Measurements from ENCODE around the gene USF2.

The USF2 gene

GRCh38 chr19:35321291-35321690, 52.5 kb downstream of the USF2 start:
- no peak overlapping the region for H3K4me3 Mint-ChIP-seq
- ATAC-seq: no peak
- DNase-seq (ENCODE audit: low spot score in 2 of 2): no peak
- peaks cover 3% of the 10 kb centered on the region for H3K9me3 Mint-ChIP-seq
- H3K27ac Mint-ChIP-seq: no peak overlapping the region
- H3K36me3 Mint-ChIP-seq: peaks cover 4% of the 10 kb centered on the region
- peaks cover 9% of the 10 kb centered on the region for H3K4me1 Mint-ChIP-seq

GRCh38 chr19:35322014-35322413, 53.3 kb downstream of the USF2 start:
- Mint-ChIP-seq H3K27ac (no peak overlapping the region), H3K4me3 (no peak overlapping the region), H3K36me3 (peaks cover 4% of the 10 kb centered on the region), H3K4me1 (peaks cover 9% of the 10 kb centered on the region), H3K9me3 (peaks cover 3% of the 10 kb centered on the region)
- DNase-seq (ENCODE audit: low spot score in 2 of 2) (no peak), ATAC-seq (no peak)

GRCh38 chr19:35327642-35328041, 58.9 kb downstream of the USF2 start:
- H3K4me1 Mint-ChIP-seq: peaks cover 10% of the 10 kb centered on the region

GRCh38 chr19:35328851-35329285, 60.1 kb downstream of the USF2 start, which contains the start of gene CD22:
Gene CD22, plus strand, starts transcription at chr19:35329187. Its CDS starts 2,854 bp downstream, at chr19:35332041.
- no peaks in the 10 kb centered on the region for H3K9me3 Mint-ChIP-seq

More at GRCh38 chr19:35327642-35328041, 58.9 kb downstream of the USF2 start:
- no peak for ATAC-seq
- no peak overlapping the region for H3K4me3 Mint-ChIP-seq
- no peaks in the 10 kb centered on the region for H3K9me3 Mint-ChIP-seq
- peaks cover 6% of the 10 kb centered on the region for H3K36me3 Mint-ChIP-seq
- H3K27ac Mint-ChIP-seq: no peak overlapping the region
- DNase-seq (ENCODE audit: low spot score in 2 of 2): no peak

GRCh38 chr19:35329323-35329722, 60.6 kb downstream of the USF2 start:
- H3K36me3 Mint-ChIP-seq: peaks cover 6% of the 10 kb centered on the region
- peaks cover 25% of the 10 kb centered on the region for H3K4me1 Mint-ChIP-seq
- no peak for DNase-seq (ENCODE audit: low spot score in 2 of 2)
- H3K9me3 Mint-ChIP-seq: no peaks in the 10 kb centered on the region
- no peak overlapping the region for H3K27ac Mint-ChIP-seq
- peak; percentile 31 for ATAC-seq
- peak overlapping the region; percentile 43 for H3K4me3 Mint-ChIP-seq

More at GRCh38 chr19:35328851-35329285, 60.1 kb downstream of the USF2 start, which contains the start of gene CD22:
- ATAC-seq: peak; percentile 38
- Mint-ChIP-seq H3K4me1 (peaks cover 21% of the 10 kb centered on the region), H3K27ac (no peak within 1 kb of the TSS), H3K36me3 (peaks cover 6% of the 10 kb centered on the region), H3K4me3 (peak within 1 kb of the TSS; percentile 43)
- DNase-seq (ENCODE audit: low spot score in 2 of 2): no peak

Data from stimulated activated effector memory CD8-positive, alpha-beta T cell treated with anti-CD3 and anti-CD28 coated beads, Interleukin-12 subunit alpha, Interleukin-12 subunit beta, amount 100 ng/mL, for 72 hours (primary cell).